Lung (tissue), 12 donors: ENCODE measurements around the gene SSBP3. TPM values are rescaled to one million over a fixed set of nuclear protein-coding genes. Genes with fewer than 3 reads are reported as not detected.

Experiments
- ATAC-seq: fragments of 200-7000 bp; cut with Tn5 transposase; one replicate; pipeline ENCODE4 v1.9.1; 2020; ENCODE audit warnings: moderate number of reproducible peaks; ENCODE audit not compliant: insufficient read depth, low FRiP score
- DNase-seq, 3 donors: peaks; one replicate each; pipeline ENCODE4 v3.0.0-alpha.2; 2013 to 2017
- H3K27ac ChIP-seq, 2 donors: one replicate each; pipeline ENCODE4 v1.5.1; 2013; ENCODE audit warnings: mild to moderate bottlenecking in 2 of 2, moderate library complexity in 2 of 2, control low read depth in 1 of 2, inconsistent platforms in 1 of 2, low read depth in 1 of 2, low read length in 1 of 2
- H3K27me3 ChIP-seq, 3 donors: one replicate each; pipeline ENCODE4 v1.5.1; 2013; ENCODE audit warnings: low read length in 2 of 3; ENCODE audit not compliant: control insufficient read depth in 3 of 3, insufficient read depth in 3 of 3
- H3K36me3 ChIP-seq, 4 donors: one replicate each; pipeline ENCODE4 v1.5.1; 2013; ENCODE audit warnings: low read length in 4 of 4, mild to moderate bottlenecking in 1 of 4, moderate library complexity in 1 of 4; ENCODE audit not compliant: control insufficient read depth in 4 of 4, insufficient read depth in 4 of 4
- H3K4me1 ChIP-seq, 5 donors: one replicate each; pipeline ENCODE4 v1.5.1; 2013; ENCODE audit warnings: low read length in 5 of 5, mild to moderate bottlenecking in 2 of 5, moderate library complexity in 1 of 5; ENCODE audit not compliant: control insufficient read depth in 5 of 5, insufficient read depth in 5 of 5
- H3K4me3 ChIP-seq: one replicate; pipeline ENCODE4 v1.5.1; 2013; ENCODE audit warnings: mild to moderate bottlenecking, control low read depth, moderate library complexity
- H3K9ac ChIP-seq, 2 donors: one replicate each; pipeline ENCODE4 v1.5.1; 2013; ENCODE audit warnings: low read length in 2 of 2, control low read depth in 1 of 2; ENCODE audit not compliant: insufficient read depth in 1 of 2
- H3K9me3 ChIP-seq, 4 donors: one replicate each; pipeline ENCODE4 v1.5.1; 2013; ENCODE audit warnings: low read length in 3 of 4, mild to moderate bottlenecking in 1 of 4, moderate library complexity in 1 of 4; ENCODE audit not compliant: control insufficient read depth in 4 of 4, insufficient read depth in 3 of 4
- WGBS, 2 donors: extraction: QIAGEN DNeasy Blood & Tissue Kit; methylation state at CpG; one replicate each; pipeline ENCODE4 v1.1.7; 2013; 5-methylcytosine and 5-hydroxymethylcytosine counted together
- polyA plus RNA-seq, 2 donors: library from polyadenylated mRNA; stranded (reverse); fragments of 200-250 nt; gene quantifications; one replicate each; pipeline ENCODE4 v1.2.1, GENCODE V29; 2013
- total RNA-seq, 2 donors: library from RNA; depleted of rRNA in 1 of 2; stranded (reverse); fragments of >200 nt in 1 of 2; gene quantifications; one replicate each; pipeline ENCODE4 v1.2.1, GENCODE V29; 2014 to 2021
- TF ChIP-seq, protein P1 (sequence below): IDR thresholded peaks from 2 replicates; pipeline ENCODE4 v1.5.1; 2012; ENCODE audit warnings: mild to moderate bottlenecking; ENCODE audit errors: control extremely low read depth, extremely low read depth
- donor health status: control.
- donor health status: control.
- donor health status: Bipolar disorder and iron deficiency.
- donor health status: healthy.
- donor health status: DM: yes; HTN: yes; CAD: no.

Gene SSBP3
- total and polyA plus RNA-seq, 4 donors, result 15.9 to 47.8 (median 34.8) TPM

DNA sequence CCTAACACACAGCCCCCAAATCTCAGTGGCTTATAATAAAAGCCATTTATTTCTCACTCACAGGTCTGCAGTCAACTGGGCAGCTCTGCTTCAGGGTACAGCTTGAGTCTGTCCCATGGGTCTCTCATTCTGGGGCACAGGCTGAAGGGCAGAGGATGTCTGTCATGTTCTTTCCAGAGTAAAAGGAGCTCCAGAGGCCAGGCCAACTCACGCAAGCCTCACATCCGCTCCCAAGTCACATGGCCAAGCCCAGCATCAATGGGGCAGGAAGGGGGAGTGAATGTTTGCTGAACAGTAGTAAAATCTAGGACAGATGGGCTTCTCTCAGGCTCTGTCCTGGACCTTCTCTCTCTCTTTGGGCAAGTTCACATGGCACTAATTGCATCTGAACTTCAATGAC lies 7.1 kb upstream of the SSBP3 start:
- no peak overlapping the region for H3K9ac ChIP-seq
- TF ChIP-seq, protein P1, sequence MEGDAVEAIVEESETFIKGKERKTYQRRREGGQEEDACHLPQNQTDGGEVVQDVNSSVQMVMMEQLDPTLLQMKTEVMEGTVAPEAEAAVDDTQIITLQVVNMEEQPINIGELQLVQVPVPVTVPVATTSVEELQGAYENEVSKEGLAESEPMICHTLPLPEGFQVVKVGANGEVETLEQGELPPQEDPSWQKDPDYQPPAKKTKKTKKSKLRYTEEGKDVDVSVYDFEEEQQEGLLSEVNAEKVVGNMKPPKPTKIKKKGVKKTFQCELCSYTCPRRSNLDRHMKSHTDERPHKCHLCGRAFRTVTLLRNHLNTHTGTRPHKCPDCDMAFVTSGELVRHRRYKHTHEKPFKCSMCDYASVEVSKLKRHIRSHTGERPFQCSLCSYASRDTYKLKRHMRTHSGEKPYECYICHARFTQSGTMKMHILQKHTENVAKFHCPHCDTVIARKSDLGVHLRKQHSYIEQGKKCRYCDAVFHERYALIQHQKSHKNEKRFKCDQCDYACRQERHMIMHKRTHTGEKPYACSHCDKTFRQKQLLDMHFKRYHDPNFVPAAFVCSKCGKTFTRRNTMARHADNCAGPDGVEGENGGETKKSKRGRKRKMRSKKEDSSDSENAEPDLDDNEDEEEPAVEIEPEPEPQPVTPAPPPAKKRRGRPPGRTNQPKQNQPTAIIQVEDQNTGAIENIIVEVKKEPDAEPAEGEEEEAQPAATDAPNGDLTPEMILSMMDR, result no peak

DNA sequence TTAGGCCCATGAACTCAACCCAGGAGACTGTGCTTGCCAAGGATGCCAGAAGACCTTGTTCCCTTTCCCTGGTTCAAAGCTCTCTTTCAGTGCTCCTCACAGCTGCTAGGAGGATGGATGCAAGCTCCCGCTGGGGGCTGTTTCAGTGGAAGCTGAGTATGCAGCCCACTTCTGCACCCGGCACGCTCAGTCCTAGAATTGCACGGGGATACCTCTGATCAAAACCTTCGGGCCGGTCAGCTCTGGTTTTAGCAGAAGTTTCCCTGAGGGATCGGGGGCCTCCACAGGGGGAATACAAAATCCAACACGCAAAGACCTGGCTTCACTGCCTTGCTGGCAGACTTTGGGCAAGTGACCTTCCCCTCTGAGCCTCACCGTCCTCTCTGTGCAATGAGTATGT lies 4.2 kb upstream of the SSBP3 start:
- peaks cover 3 to 27% (median 11%) of the 10 kb centered on the region in 5 donors for H3K4me1 ChIP-seq
- no peaks in the 10 kb centered on the region for H3K9me3 ChIP-seq
- ATAC-seq (no peak), DNase-seq (no peak)
- H3K36me3 ChIP-seq, result no peaks in the 10 kb centered on the region
- TF ChIP-seq, protein P1, result no peak
- no peak overlapping the region for H3K9ac ChIP-seq
- no peaks in the 10 kb centered on the region for H3K27me3 ChIP-seq
- no peak overlapping the region for H3K27ac ChIP-seq
- 96% methylated on average over 9 of the region's 9 CpGs for WGBS, 2 donors
- no peak overlapping the region for H3K4me3 ChIP-seq

More for the DNA sequence above, 7.1 kb upstream of the SSBP3 start:
- H3K27me3 ChIP-seq, result no peaks in the 10 kb centered on the region
- peak overlapping the region; percentile 14 to 65 for H3K27ac ChIP-seq
- H3K9me3 ChIP-seq, result no peaks in the 10 kb centered on the region
- H3K36me3 ChIP-seq, result no peaks in the 10 kb centered on the region
- peak; percentile 66 to 85 (median 80) for DNase-seq
- 23 to 43% methylated on average over 2 of the region's 2 CpGs for WGBS, 2 donors
- no peak overlapping the region for H3K4me3 ChIP-seq
- H3K4me1 ChIP-seq, result peaks cover 0 to 21% (median 6%) of the 10 kb centered on the region in 5 donors
- no peak for ATAC-seq

- peak overlapping the region in 1 of 2 donors; percentile 26 for H3K27ac ChIP-seq
These were observed 3.3 kb upstream of the SSBP3 start for GRCh38 chr1:54409156-54410142.

More at GRCh38 chr1:54409156-54410142, 3.3 kb upstream of the SSBP3 start:
- Histone ChIP-seq H3K9me3 (no peaks in the 10 kb centered on the region), H3K27me3 (no peaks in the 10 kb centered on the region), H3K9ac (no peak overlapping the region), H3K4me3 (no peak overlapping the region), H3K36me3 (peaks cover 0 to 4% (median 0%) of the 10 kb centered on the region in 4 donors), H3K4me1 (peaks cover 5 to 30% (median 13%) of the 10 kb centered on the region in 5 donors)
- WGBS, 2 donors, result 71 to 76% methylated on average over 9 of the region's 9 CpGs
- TF ChIP-seq, protein P1, result no peak
- no peak for ATAC-seq
- DNase-seq, result no peak
